Stomach smooth muscle (tissue), 2 donors: ENCODE results near the gene C5orf15.

Experiments
- H3K27ac ChIP-seq: one replicate; pipeline ENCODE4 v1.7.0; 2013; ENCODE audit warnings: mild to moderate bottlenecking, low read length, inconsistent platforms
- H3K27me3 ChIP-seq, 2 donors: one replicate each; pipeline ENCODE4 v1.7.0; 2013; ENCODE audit warnings: low read length in 2 of 2; ENCODE audit not compliant: insufficient read depth in 2 of 2, control insufficient read depth in 1 of 2
- H3K36me3 ChIP-seq, 2 donors: one replicate each; pipeline ENCODE4 v1.7.0; 2013; ENCODE audit warnings: low read length in 2 of 2; ENCODE audit not compliant: control insufficient read depth in 2 of 2, insufficient read depth in 2 of 2
- H3K4me1 ChIP-seq: one replicate; pipeline ENCODE4 v1.7.0; 2013; ENCODE audit warnings: low read length; ENCODE audit not compliant: control insufficient read depth, insufficient read depth
- H3K4me3 ChIP-seq, 2 donors: one replicate each; pipeline ENCODE4 v1.7.0; 2013; ENCODE audit warnings: low read length in 2 of 2
- H3K9ac ChIP-seq, 2 donors: one replicate each; pipeline ENCODE4 v1.7.0; 2013; ENCODE audit warnings: low read length in 2 of 2, mild to moderate bottlenecking in 1 of 2
- H3K9me3 ChIP-seq, 2 donors: one replicate each; pipeline ENCODE4 v1.7.0; 2013; ENCODE audit warnings: low read length in 2 of 2; ENCODE audit not compliant: control insufficient read depth in 2 of 2
- donor health status: healthy.
- donor health status: Pancreatic carcinoma.

Gene C5orf15

DNA sequence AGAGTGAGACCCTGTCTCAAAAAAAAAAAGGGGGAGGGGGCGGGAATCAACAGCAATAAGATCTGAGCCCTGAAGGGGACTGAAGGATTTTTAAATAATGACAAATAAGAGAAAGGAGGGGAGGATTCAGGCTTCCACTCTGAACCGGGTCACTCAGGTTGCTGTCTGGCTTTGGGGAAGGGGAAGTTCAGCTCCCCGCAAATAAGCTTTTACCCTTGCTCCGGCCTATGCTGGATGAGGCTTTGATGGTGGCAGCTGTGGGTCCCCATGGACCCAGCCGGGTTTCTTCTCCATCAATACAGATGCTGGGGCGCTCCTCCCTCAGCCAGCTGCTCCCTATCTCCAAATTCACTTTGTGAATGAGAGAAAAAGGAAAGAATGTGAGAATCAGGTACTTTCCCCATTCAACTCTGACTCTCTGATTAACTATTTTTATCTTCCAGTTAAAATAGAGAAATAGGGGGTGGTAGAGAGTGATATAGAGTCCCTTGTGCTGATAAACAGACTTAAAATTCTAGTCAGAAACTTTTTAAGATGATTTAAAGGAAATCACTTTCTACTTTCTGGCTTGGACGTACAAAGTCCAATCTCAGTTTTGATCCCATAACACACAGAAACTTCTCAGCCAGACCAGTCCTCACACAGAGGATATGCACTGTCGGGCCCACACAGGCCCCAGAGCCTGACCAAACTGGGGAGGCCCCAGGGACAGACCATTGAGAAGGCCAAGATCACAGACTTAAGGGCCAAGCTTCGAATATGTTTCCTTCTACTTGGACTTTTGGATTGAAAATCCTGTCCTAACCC is 39.6 kb downstream of the C5orf15 start:
- Histone ChIP-seq H3K4me1 (no peaks in the 10 kb centered on the region), H3K9me3 (no peaks in the 10 kb centered on the region), H3K4me3 (no peak overlapping the region), H3K36me3 (no peaks in the 10 kb centered on the region), H3K27ac (no peak overlapping the region), H3K9ac (no peak overlapping the region), H3K27me3 (no peaks in the 10 kb centered on the region)

DNA sequence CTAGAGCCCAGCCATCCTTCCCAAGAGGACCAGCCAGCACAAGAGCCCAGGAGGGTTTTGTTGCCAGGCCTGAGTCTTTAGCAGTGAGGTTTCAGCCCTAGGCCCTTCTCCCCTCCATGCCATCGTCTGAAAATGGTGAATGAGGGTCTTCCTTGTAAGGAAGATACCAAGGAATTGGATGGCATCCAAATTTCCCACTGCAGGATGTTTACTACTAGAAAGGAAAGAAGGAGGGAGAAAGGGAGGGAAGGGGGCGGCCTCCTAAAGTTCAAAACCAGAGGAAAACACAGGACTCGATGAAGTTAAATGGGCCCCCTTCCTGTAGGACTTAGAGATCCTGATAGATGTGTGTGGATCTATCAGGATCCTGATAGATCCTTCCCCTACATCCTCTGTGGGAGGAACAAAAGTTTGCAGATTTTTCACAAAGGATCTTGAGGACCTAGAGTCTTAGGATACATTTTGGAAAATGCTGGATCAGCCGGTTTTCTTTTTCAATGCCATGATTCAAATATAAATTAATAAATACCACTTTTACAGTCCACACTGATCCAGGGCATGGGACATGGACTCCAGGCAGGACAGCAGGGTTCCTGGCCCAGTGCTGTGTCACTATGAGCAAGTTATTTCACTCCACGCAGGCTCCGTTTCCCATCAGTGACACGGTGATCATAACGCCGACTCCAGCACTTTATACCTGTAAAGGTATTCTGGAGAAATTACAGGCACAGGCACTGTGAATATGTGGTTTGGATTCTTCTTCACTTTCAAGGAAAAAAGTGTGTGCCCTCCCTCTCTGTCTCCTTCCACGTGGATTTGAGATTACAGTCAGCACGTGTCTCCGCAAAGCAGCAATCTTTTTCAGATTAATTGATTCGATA is 40.9 kb downstream of the C5orf15 start:
- Histone ChIP-seq H3K4me3 (no peak overlapping the region), H3K36me3 (no peaks in the 10 kb centered on the region), H3K9ac (no peak overlapping the region), H3K27me3 (no peaks in the 10 kb centered on the region), H3K27ac (no peak overlapping the region), H3K9me3 (no peaks in the 10 kb centered on the region), H3K4me1 (no peaks in the 10 kb centered on the region)

DNA sequence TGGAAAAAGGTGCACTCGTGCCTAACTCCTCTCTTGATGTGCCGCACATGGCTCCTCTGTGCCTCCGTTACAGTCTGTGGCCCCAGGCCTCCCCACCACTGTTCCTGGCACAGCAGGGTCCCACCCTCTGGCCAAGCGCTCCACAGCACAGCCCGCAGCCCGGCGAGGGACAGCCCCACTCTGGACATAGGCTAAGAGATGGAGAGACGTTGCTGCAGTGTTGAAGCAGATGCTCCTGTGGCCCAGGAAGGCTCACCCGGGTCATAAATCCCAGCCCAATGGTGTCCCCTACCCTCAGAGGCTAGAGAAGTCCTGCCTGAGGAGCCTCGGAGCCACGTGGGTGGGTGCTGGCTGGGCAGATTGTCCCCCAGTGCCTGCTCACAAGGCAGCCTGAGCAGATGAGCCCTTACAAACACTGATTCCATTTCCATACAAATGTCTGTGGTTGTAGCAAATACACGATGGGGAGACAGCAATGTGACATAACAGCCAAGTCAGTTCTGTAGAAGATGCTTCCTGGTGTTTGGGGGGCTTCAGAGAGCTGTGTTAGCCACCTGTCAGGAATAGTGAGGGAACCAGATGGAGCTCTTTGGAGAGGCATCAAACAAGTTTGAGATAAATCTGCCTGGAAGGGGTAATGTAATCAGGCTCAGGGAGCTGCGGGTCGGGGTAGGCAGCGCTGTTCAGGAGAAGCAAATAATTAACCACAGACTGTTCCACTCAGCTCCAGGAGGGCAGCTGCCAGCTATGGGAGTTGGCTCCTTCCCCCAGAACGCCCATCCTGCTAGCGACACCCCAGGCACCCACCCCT is 41.7 kb downstream of the C5orf15 start:
- no peaks in the 10 kb centered on the region for H3K9me3 ChIP-seq
- no peaks in the 10 kb centered on the region for H3K27me3 ChIP-seq
- H3K9ac ChIP-seq, result no peak overlapping the region
- no peak overlapping the region for H3K4me3 ChIP-seq
- no peak overlapping the region for H3K27ac ChIP-seq
- no peaks in the 10 kb centered on the region for H3K4me1 ChIP-seq
- H3K36me3 ChIP-seq, result no peaks in the 10 kb centered on the region

DNA sequence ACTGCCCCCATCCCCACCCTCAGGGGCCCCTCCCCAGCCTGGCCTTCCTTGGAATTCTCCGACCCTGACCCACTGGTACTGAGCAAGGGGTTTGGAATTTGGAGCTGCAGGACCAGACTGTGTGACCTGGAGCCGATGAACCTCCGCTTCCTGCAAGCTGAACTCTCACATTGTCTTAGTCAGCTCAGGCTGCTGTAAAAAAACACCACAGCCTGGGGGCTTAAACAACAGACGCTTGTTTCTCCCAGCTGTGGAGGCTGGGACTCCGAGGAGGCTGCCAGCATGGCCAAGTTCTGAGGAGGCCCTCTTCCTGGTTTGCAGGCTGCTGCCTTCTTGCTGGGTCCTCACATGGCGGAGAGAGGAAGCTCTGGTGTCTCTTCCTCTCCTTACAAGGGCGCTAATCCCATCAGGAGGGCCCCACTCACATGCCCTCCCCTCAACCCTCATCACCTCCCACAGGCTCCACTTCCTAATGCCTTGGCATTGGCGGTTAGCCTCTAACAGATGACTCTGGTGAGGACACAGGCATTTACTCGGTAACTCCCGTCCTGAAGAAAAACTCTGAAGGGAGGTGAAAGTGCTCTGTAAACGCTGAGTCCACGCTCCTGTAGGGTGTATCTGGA is 42.4 kb downstream of the C5orf15 start:
- Histone ChIP-seq H3K27ac (no peak overlapping the region), H3K27me3 (no peaks in the 10 kb centered on the region), H3K9ac (no peak overlapping the region), H3K4me1 (no peaks in the 10 kb centered on the region), H3K4me3 (no peak overlapping the region), H3K9me3 (no peaks in the 10 kb centered on the region), H3K36me3 (no peaks in the 10 kb centered on the region)

GRCh38 chr5:133925269-133925668 is 43.2 kb downstream of the C5orf15 start:
- Histone ChIP-seq H3K4me3 (no peak overlapping the region), H3K27me3 (no peaks in the 10 kb centered on the region), H3K4me1 (no peaks in the 10 kb centered on the region), H3K9ac (no peak overlapping the region), H3K36me3 (no peaks in the 10 kb centered on the region), H3K9me3 (no peaks in the 10 kb centered on the region), H3K27ac (no peak overlapping the region)

GRCh38 chr5:133924221-133924920 is 44.1 kb downstream of the C5orf15 start:
- H3K4me3 ChIP-seq, result no peak overlapping the region
- H3K27ac ChIP-seq, result no peak overlapping the region
- H3K9me3 ChIP-seq, result no peaks in the 10 kb centered on the region

DNA sequence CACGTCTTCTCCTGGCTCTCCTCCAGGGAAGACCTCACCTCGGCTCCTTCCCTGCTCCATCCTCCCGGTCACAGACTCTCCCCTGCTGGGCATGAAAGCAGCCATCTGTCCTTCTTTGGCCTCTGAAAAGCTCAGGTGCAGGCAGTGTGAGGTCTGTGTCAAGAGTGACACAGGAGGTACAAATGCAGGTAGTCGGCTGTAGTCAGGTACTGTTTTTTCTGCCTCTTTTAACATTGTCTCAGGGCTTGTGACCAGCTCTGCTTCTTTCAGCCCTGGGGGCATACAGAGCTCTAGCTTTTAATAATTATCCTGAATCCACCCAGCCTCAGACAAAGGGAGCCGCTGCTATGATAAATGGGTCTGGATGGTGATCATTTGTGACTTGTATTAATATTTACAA is 46.4 kb downstream of the C5orf15 start:
- Histone ChIP-seq H3K9me3 (no peaks in the 10 kb centered on the region), H3K9ac (no peak overlapping the region), H3K36me3 (no peaks in the 10 kb centered on the region), H3K4me1 (no peaks in the 10 kb centered on the region), H3K27me3 (no peaks in the 10 kb centered on the region), H3K4me3 (no peak overlapping the region), H3K27ac (no peak overlapping the region)

More at GRCh38 chr5:133924221-133924920, 44.1 kb downstream of the C5orf15 start:
- H3K27me3 ChIP-seq, result no peaks in the 10 kb centered on the region
- no peak overlapping the region for H3K9ac ChIP-seq
- no peaks in the 10 kb centered on the region for H3K36me3 ChIP-seq
- H3K4me1 ChIP-seq, result no peaks in the 10 kb centered on the region

DNA sequence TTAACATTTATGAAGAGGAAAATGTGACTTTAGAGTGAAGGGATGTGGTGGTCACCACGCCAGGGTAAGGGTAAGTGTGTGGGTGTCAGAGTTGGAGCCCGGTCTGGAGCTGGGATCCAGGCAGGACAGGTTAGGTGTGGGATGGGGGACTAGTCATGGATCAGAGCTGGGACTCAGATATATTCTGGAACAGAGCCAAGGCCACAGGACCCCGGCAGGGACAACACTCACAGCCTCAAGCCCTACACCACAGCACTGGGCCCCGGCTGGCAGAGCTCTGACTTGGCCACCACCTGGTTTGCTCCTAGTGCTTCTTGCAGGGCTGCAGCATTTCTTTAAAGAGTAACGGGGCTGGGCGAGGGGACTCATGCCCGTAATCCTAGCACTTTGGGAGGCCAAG is 47.4 kb downstream of the C5orf15 start:
- Histone ChIP-seq H3K9ac (no peak overlapping the region), H3K36me3 (no peaks in the 10 kb centered on the region), H3K4me3 (no peak overlapping the region), H3K9me3 (no peaks in the 10 kb centered on the region), H3K4me1 (no peaks in the 10 kb centered on the region), H3K27me3 (no peaks in the 10 kb centered on the region), H3K27ac (no peak overlapping the region)

- no peaks in the 10 kb centered on the region for H3K27me3 ChIP-seq
These were observed 49.0 kb downstream of the C5orf15 start for GRCh38 chr5:133919148-133920136.

More at GRCh38 chr5:133919148-133920136, 49.0 kb downstream of the C5orf15 start:
- Histone ChIP-seq H3K36me3 (no peaks in the 10 kb centered on the region), H3K27ac (no peak overlapping the region), H3K9me3 (no peaks in the 10 kb centered on the region), H3K9ac (no peak overlapping the region), H3K4me1 (no peaks in the 10 kb centered on the region), H3K4me3 (no peak overlapping the region)
